CD4-positive, CD25-positive, alpha-beta regulatory T cell (primary cell): ENCODE results near the gene WIPF1. TPM values are rescaled to one million over a fixed set of nuclear protein-coding genes. Genes with fewer than 3 reads are reported as not detected.
A peak's percentile ranks its signal among the peaks of the same experiment; 100 is the strongest.

Experiments used
- ATAC-seq, 2 donors: fragments of 150-1000 bp; cut with Tn5 transposase; one replicate each; pipeline ENCODE4 v1.10.0; 2021; ENCODE audit warnings: low read depth in 2 of 2, moderate number of reproducible peaks in 2 of 2, moderate library complexity in 1 of 2
- DNase-seq, 3 donors: peaks; one replicate each; pipeline versions ENCODE4 v3.0.0 to v3.0.0-alpha.2; 2012 to 2022; ENCODE audit warnings: mixed read lengths in 1 of 3
- H3K27ac ChIP-seq: one replicate; pipeline ENCODE4 v1.7.0; 2013; ENCODE audit warnings: mild to moderate bottlenecking, low read length; ENCODE audit not compliant: insufficient read depth, poor library complexity, severe bottlenecking
- H3K27me3 ChIP-seq: one replicate; pipeline ENCODE4 v1.7.0; 2013; ENCODE audit warnings: low read length; ENCODE audit not compliant: control insufficient read depth, insufficient read depth
- H3K36me3 ChIP-seq: one replicate; pipeline ENCODE4 v1.7.0; 2013; ENCODE audit warnings: mild to moderate bottlenecking, low read length, moderate library complexity; ENCODE audit not compliant: control insufficient read depth, insufficient read depth
- H3K4me1 ChIP-seq: 2 replicates; pipeline ENCODE4 v1.7.0; 2013; ENCODE audit warnings: mild to moderate bottlenecking, low read length; ENCODE audit not compliant: insufficient read depth, control insufficient read depth, poor library complexity, severe bottlenecking
- H3K4me3 ChIP-seq: one replicate; pipeline ENCODE4 v1.7.0; 2013; ENCODE audit warnings: low read depth, mild to moderate bottlenecking, low read length, moderate library complexity
- H3K9me3 ChIP-seq, 2 experiments: 1 replicate in 1 of 2; 2 replicates in 1 of 2; pipeline ENCODE4 v1.7.0; 2013; ENCODE audit warnings: low read length in 2 of 2, mild to moderate bottlenecking in 1 of 2, moderate library complexity in 1 of 2; ENCODE audit not compliant: control insufficient read depth in 2 of 2
- H3K27ac Mint-ChIP-seq, 3 donors: one replicate each; pipeline ENCODE4 v1.8.0; 2020 to 2022; ENCODE audit warnings: mild to moderate bottlenecking in 3 of 3, mixed read lengths in 3 of 3, moderate library complexity in 2 of 3
- H3K27me3 Mint-ChIP-seq: one replicate; pipeline ENCODE4 v1.8.0; 2022; ENCODE audit warnings: mild to moderate bottlenecking, mixed read lengths
- H3K36me3 Mint-ChIP-seq: one replicate; pipeline ENCODE4 v1.8.0; 2020; ENCODE audit warnings: mixed read lengths
- H3K4me1 Mint-ChIP-seq, 4 donors: one replicate each; pipeline ENCODE4 v1.8.0; 2020 to 2022; ENCODE audit warnings: mixed read lengths in 4 of 4, mild to moderate bottlenecking in 1 of 4
- H3K4me3 Mint-ChIP-seq, 4 donors: one replicate each; pipeline ENCODE4 v1.8.0; 2020 to 2022; ENCODE audit warnings: mild to moderate bottlenecking in 4 of 4, mixed read lengths in 4 of 4, moderate library complexity in 3 of 4
- H3K9me3 Mint-ChIP-seq, 7 donors: one replicate each; pipeline ENCODE4 v1.8.0; 2020 to 2022; ENCODE audit warnings: mixed read lengths in 7 of 7, mild to moderate bottlenecking in 3 of 7, moderate library complexity in 2 of 7
- polyA plus RNA-seq, 4 donors: library from polyadenylated mRNA; unstranded; fragments of 300-500 nt; fragmentation: Illumina TruSeq; gene quantifications; one replicate each; pipeline ENCODE4 v1.2.3, GENCODE V29; 2021
- total RNA-seq: library from RNA; stranded (reverse); gene quantifications from one replicate; pipeline ENCODE4 v1.2.3, GENCODE V29; 2022

The WIPF1 gene
- total and polyA plus RNA-seq, 5 donors from 2014 or later, result 95.5 to 473 (median 110) TPM

- Histone ChIP-seq H3K36me3 (peaks cover 18% of the 10 kb centered on the region), H3K4me3 (peak overlapping the region; percentile 98), H3K9me3 (no peaks in the 10 kb centered on the region), H3K27ac (peak overlapping the region; percentile 96), H3K4me1 (peaks cover 72% of the 10 kb centered on the region), H3K27me3 (no peaks in the 10 kb centered on the region)
- Mint-ChIP-seq H3K4me3 (peak overlapping the region; percentile 84 to 99 (median 96)), H3K9me3 (no peaks in the 10 kb centered on the region), H3K27me3 (no peaks in the 10 kb centered on the region), H3K27ac (peak overlapping the region; percentile 94 to 97 (median 96)), H3K4me1 (peaks cover 16 to 61% (median 42%) of the 10 kb centered on the region in 4 donors), H3K36me3 (peaks cover 42% of the 10 kb centered on the region)
- no peak for ATAC-seq
- DNase-seq, result peak in 2 of 3 donors; percentile 35 to 60
These were observed 2.3 kb downstream of the WIPF1 start for GRCh38 chr2:174595116-174595809.

- Histone ChIP-seq H3K36me3 (peaks cover 21% of the 10 kb centered on the region), H3K9me3 (no peaks in the 10 kb centered on the region)
These were observed 3.1 kb downstream of the WIPF1 start for GRCh38 chr2:174594456-174594855.

GRCh38 chr2:174593574-174594203 lies 3.9 kb downstream of the WIPF1 start:
- peaks cover 72% of the 10 kb centered on the region for H3K4me1 ChIP-seq
- Mint-ChIP-seq H3K36me3 (peaks cover 51% of the 10 kb centered on the region), H3K27ac (peak overlapping the region; percentile 94 to 98 (median 96)), H3K9me3 (no peaks in the 10 kb centered on the region), H3K27me3 (no peaks in the 10 kb centered on the region), H3K4me1 (peaks cover 20 to 59% (median 38%) of the 10 kb centered on the region in 4 donors), H3K4me3 (peak overlapping the region; percentile 84 to 99 (median 96))
- DNase-seq (peak; percentile 62 to 94 (median 89)), ATAC-seq (peak; percentile 75 to 80)
- no peaks in the 10 kb centered on the region for H3K9me3 ChIP-seq
- H3K36me3 ChIP-seq, result peaks cover 21% of the 10 kb centered on the region
- peak overlapping the region; percentile 98 for H3K4me3 ChIP-seq
- H3K27ac ChIP-seq, result peak overlapping the region; percentile 96
- H3K27me3 ChIP-seq, result no peaks in the 10 kb centered on the region

More at GRCh38 chr2:174594456-174594855, 3.1 kb downstream of the WIPF1 start:
- ATAC-seq (no peak), DNase-seq (peak in 1 of 3 donors; percentile 45)
- Mint-ChIP-seq H3K27me3 (no peaks in the 10 kb centered on the region), H3K27ac (peak overlapping the region; percentile 94 to 97 (median 96)), H3K36me3 (peaks cover 45% of the 10 kb centered on the region), H3K4me3 (peak overlapping the region; percentile 84 to 99 (median 96)), H3K9me3 (no peaks in the 10 kb centered on the region), H3K4me1 (peaks cover 18 to 59% (median 37%) of the 10 kb centered on the region in 4 donors)
- Histone ChIP-seq H3K27me3 (no peaks in the 10 kb centered on the region), H3K4me1 (peaks cover 72% of the 10 kb centered on the region), H3K27ac (peak overlapping the region; percentile 96), H3K4me3 (peak overlapping the region; percentile 98)

GRCh38 chr2:174593041-174593440 lies 4.6 kb downstream of the WIPF1 start:
- H3K4me1 Mint-ChIP-seq, result peaks cover 20 to 59% (median 40%) of the 10 kb centered on the region in 4 donors
- peak overlapping the region; percentile 94 to 98 (median 96) for H3K27ac Mint-ChIP-seq
- H3K27me3 ChIP-seq, result no peaks in the 10 kb centered on the region
- peak overlapping the region; percentile 84 to 99 (median 96) for H3K4me3 Mint-ChIP-seq
- peak overlapping the region; percentile 98 for H3K4me3 ChIP-seq
- DNase-seq (no peak), ATAC-seq (no peak)
- peaks cover 58% of the 10 kb centered on the region for H3K36me3 Mint-ChIP-seq
- peaks cover 27% of the 10 kb centered on the region for H3K36me3 ChIP-seq
- no peaks in the 10 kb centered on the region for H3K27me3 Mint-ChIP-seq
- peak overlapping the region; percentile 96 for H3K27ac ChIP-seq
- no peaks in the 10 kb centered on the region for H3K9me3 ChIP-seq
- no peaks in the 10 kb centered on the region for H3K9me3 Mint-ChIP-seq
- peaks cover 72% of the 10 kb centered on the region for H3K4me1 ChIP-seq

- Mint-ChIP-seq H3K27me3 (no peaks in the 10 kb centered on the region), H3K9me3 (no peaks in the 10 kb centered on the region), H3K4me3 (peak overlapping the region; percentile 85 to 90 (median 88)), H3K36me3 (peaks cover 56% of the 10 kb centered on the region), H3K4me1 (peaks cover 25 to 66% (median 48%) of the 10 kb centered on the region in 4 donors), H3K27ac (peak overlapping the region; percentile 94 to 98 (median 97))
- Histone ChIP-seq H3K27ac (peak overlapping the region; percentile 96), H3K27me3 (no peaks in the 10 kb centered on the region), H3K9me3 (no peaks in the 10 kb centered on the region), H3K4me1 (peaks cover 81% of the 10 kb centered on the region), H3K4me3 (peak overlapping the region; percentile 98), H3K36me3 (peaks cover 38% of the 10 kb centered on the region)
- no peak for ATAC-seq
- DNase-seq, result no peak
These were observed 5.9 kb downstream of the WIPF1 start for GRCh38 chr2:174591740-174592139.

GRCh38 chr2:174590928-174591648 lies 6.5 kb downstream of the WIPF1 start:
- Mint-ChIP-seq H3K4me1 (peaks cover 25 to 72% (median 53%) of the 10 kb centered on the region in 4 donors), H3K4me3 (peak overlapping the region; percentile 85 to 90 (median 88)), H3K27me3 (no peaks in the 10 kb centered on the region), H3K36me3 (peaks cover 56% of the 10 kb centered on the region), H3K27ac (peak overlapping the region; percentile 94 to 98 (median 97)), H3K9me3 (no peaks in the 10 kb centered on the region)
- H3K9me3 ChIP-seq, result no peaks in the 10 kb centered on the region
- H3K27me3 ChIP-seq, result no peaks in the 10 kb centered on the region
- peak overlapping the region; percentile 96 for H3K27ac ChIP-seq
- peak overlapping the region; percentile 98 for H3K4me3 ChIP-seq
- H3K36me3 ChIP-seq, result peaks cover 43% of the 10 kb centered on the region
- no peak for ATAC-seq
- DNase-seq, result no peak
- H3K4me1 ChIP-seq, result peaks cover 87% of the 10 kb centered on the region

- peak overlapping the region; percentile 98 for H3K4me3 ChIP-seq
- H3K27ac ChIP-seq, result peak overlapping the region; percentile 96
- H3K9me3 Mint-ChIP-seq, result no peaks in the 10 kb centered on the region
- DNase-seq (no peak), ATAC-seq (no peak)
- no peaks in the 10 kb centered on the region for H3K9me3 ChIP-seq
- peaks cover 95% of the 10 kb centered on the region for H3K4me1 ChIP-seq
- H3K27me3 Mint-ChIP-seq, result no peaks in the 10 kb centered on the region
- H3K36me3 Mint-ChIP-seq, result peaks cover 49% of the 10 kb centered on the region
- H3K4me3 Mint-ChIP-seq, result peak overlapping the region; percentile 85 to 90 (median 88)
- H3K36me3 ChIP-seq, result peaks cover 50% of the 10 kb centered on the region
- H3K27me3 ChIP-seq, result no peaks in the 10 kb centered on the region
- peak overlapping the region; percentile 94 to 98 (median 97) for H3K27ac Mint-ChIP-seq
- peaks cover 23 to 80% (median 58%) of the 10 kb centered on the region in 4 donors for H3K4me1 Mint-ChIP-seq
These were observed 7.3 kb downstream of the WIPF1 start for GRCh38 chr2:174590346-174590745.
